ENCODE data around the gene WDR81.

Gene WDR81

GRCh38 chr17:1725642-1726511 is 1.4 kb downstream of the WDR81 start:
- H3K27ac ChIP-seq = no peak overlapping the region
- H4K20me1 ChIP-seq (ENCODE audit: insufficient read depth) = no peaks in the 10 kb centered on the region
- no peaks in the 10 kb centered on the region for H3K27me3 ChIP-seq (ENCODE audit: insufficient read depth, low read depth)
- no peak overlapping the region for H3K4me3 ChIP-seq (IDR thresholded peaks at IDR 0.05; ENCODE audit: insufficient read depth, low read depth, low read length)
- no peaks in the 10 kb centered on the region for H3K79me2 ChIP-seq (ENCODE audit: insufficient read depth, low read depth)
- H3K4me1 ChIP-seq (ENCODE audit: low read depth, poor library complexity, severe bottlenecking) = peaks cover 31% of the 10 kb centered on the region
- no peak overlapping the region for H2AFZ ChIP-seq (ENCODE audit: low read depth)
- H3K9ac ChIP-seq = no peak overlapping the region
- no peaks in the 10 kb centered on the region for H3K36me3 ChIP-seq (ENCODE audit: insufficient read depth)
- no peak overlapping the region for H3K4me2 ChIP-seq
- no peak for TF ChIP-seq CTCF (conservative IDR thresholded peaks at IDR 0.05; ENCODE audit: low read depth, low read length)

- no peak overlapping the region for H3K27ac ChIP-seq
- H4K20me1 ChIP-seq (ENCODE audit: insufficient read depth) = no peaks in the 10 kb centered on the region
- H3K27me3 ChIP-seq (ENCODE audit: insufficient read depth, low read depth) = no peaks in the 10 kb centered on the region
- no peaks in the 10 kb centered on the region for H3K36me3 ChIP-seq (ENCODE audit: insufficient read depth)
- H3K4me1 ChIP-seq (ENCODE audit: low read depth, poor library complexity, severe bottlenecking) = peaks cover 24% of the 10 kb centered on the region
- no peak overlapping the region for H2AFZ ChIP-seq (ENCODE audit: low read depth)
- H3K9ac ChIP-seq = no peak overlapping the region
- no peak overlapping the region for H3K4me3 ChIP-seq (IDR thresholded peaks at IDR 0.05; ENCODE audit: insufficient read depth, low read depth, low read length)
- no peaks in the 10 kb centered on the region for H3K79me2 ChIP-seq (ENCODE audit: insufficient read depth, low read depth)
- TF ChIP-seq CTCF (conservative IDR thresholded peaks at IDR 0.05; ENCODE audit: low read depth, low read length) = no peak
- H3K4me2 ChIP-seq = no peak overlapping the region
Observed at GRCh38 chr17:1726626-1727257, 2.2 kb downstream of the WDR81 start.

DNA sequence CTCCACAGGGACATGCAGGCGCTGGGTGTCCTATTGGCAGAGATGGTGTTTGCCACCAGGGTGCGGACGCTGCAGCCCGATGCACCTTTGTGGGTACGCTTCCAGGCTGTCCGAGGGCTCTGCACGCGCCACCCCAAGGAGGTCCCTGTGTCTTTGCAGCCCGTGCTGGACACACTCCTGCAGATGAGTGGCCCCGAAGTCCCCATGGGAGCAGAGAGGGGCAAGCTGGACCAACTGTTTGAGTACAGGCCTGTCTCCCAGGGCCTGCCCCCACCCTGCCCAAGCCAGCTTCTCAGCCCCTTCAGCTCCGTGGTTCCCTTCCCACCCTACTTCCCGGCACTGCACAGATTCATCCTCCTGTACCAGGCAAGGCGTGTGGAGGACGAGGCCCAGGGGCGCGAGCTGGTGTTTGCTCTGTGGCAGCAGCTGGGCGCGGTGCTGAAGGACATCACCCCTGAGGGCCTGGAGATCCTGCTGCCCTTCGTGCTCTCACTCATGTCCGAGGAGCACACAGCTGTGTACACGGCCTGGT is 2.8 kb downstream of the WDR81 start:
- Histone ChIP-seq H3K27me3 (ENCODE audit: insufficient read depth, low read depth) (no peaks in the 10 kb centered on the region), H3K79me2 (ENCODE audit: insufficient read depth, low read depth) (no peaks in the 10 kb centered on the region), H3K36me3 (ENCODE audit: insufficient read depth) (no peaks in the 10 kb centered on the region), H3K27ac (no peak overlapping the region), H4K20me1 (ENCODE audit: insufficient read depth) (no peaks in the 10 kb centered on the region), H3K4me3 (IDR thresholded peaks at IDR 0.05; ENCODE audit: insufficient read depth, low read depth, low read length) (no peak overlapping the region), H3K4me1 (ENCODE audit: low read depth, poor library complexity, severe bottlenecking) (peaks cover 19% of the 10 kb centered on the region), H3K4me2 (no peak overlapping the region), H3K9ac (no peak overlapping the region), H2AFZ (ENCODE audit: low read depth) (no peak overlapping the region)
- no peak for TF ChIP-seq CTCF (conservative IDR thresholded peaks at IDR 0.05; ENCODE audit: low read depth, low read length)

DNA sequence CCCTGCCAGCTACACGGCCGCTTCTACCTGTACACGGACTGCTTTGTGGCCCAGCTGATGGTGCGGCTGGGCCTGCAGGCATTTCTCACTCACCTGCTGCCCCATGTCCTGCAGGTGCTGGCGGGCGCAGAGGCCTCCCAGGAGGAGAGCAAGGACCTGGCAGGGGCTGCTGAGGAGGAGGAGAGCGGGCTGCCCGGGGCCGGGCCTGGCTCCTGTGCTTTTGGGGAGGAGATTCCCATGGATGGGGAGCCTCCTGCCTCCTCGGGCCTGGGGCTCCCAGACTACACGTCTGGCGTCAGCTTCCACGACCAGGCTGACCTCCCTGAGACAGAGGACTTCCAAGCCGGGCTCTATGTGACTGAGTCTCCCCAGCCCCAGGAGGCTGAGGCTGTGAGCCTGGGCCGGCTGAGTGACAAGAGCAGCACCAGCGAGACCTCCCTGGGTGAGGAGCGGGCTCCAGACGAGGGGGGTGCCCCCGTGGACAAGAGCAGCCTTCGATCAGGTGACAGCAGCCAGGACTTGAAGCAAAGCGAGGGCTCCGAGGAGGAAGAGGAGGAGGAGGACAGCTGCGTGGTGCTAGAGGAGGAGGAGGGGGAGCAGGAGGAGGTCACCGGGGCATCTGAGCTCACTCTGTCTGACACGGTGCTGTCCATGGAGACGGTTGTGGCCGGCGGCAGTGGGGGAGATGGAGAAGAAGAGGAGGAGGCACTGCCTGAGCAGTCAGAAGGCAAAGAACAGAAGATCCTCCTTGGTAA is 3.5 kb downstream of the WDR81 start:
- H3K4me2 ChIP-seq = no peak overlapping the region

More for the DNA sequence above, 3.5 kb downstream of the WDR81 start:
- Histone ChIP-seq H3K9ac (no peak overlapping the region), H3K4me1 (ENCODE audit: low read depth, poor library complexity, severe bottlenecking) (peaks cover 13% of the 10 kb centered on the region), H3K27me3 (ENCODE audit: insufficient read depth, low read depth) (no peaks in the 10 kb centered on the region), H3K27ac (no peak overlapping the region), H3K79me2 (ENCODE audit: insufficient read depth, low read depth) (no peaks in the 10 kb centered on the region), H2AFZ (ENCODE audit: low read depth) (no peak overlapping the region), H3K4me3 (IDR thresholded peaks at IDR 0.05; ENCODE audit: insufficient read depth, low read depth, low read length) (no peak overlapping the region), H4K20me1 (ENCODE audit: insufficient read depth) (no peaks in the 10 kb centered on the region), H3K36me3 (ENCODE audit: insufficient read depth) (no peaks in the 10 kb centered on the region)
- TF ChIP-seq CTCF (conservative IDR thresholded peaks at IDR 0.05; ENCODE audit: low read depth, low read length) = no peak
